SU-DHL-6 (cell line): Measurements from ENCODE around the gene NEK10.
"Not testable (repeated sequence)": the region's sequence is repeated elsewhere in the genome, so short reads cannot be mapped to it uniquely, and the experiment has no call there.

ENCODE experiments used
- H2AFZ ChIP-seq: fragments of 200-600 bp; sonication (generic); 2 replicates; pipeline ENCODE4 v1.6.1; 2014; ENCODE audit warnings: low read depth, mild to moderate bottlenecking, moderate library complexity, mixed read lengths, antibody characterized with exemption, low read length; ENCODE audit not compliant: severe bottlenecking
- H3F3A ChIP-seq: fragments of 200-600 bp; shearing (Covaris generic); 2 replicates; pipeline ENCODE4 v1.6.0; 2016; ENCODE audit warnings: antibody characterized with exemption, mild to moderate bottlenecking; ENCODE audit not compliant: insufficient read depth
- H3K27ac ChIP-seq: fragments of 200-600 bp; sonication (generic); 2 replicates; pipeline ENCODE4 v1.5.1; 2016; ENCODE audit warnings: low read depth, mild to moderate bottlenecking, low read length, moderate library complexity, mixed read lengths
- H3K27me3 ChIP-seq: fragments of 200-600 bp; sonication (generic), shearing (Covaris generic); 2 replicates; pipeline ENCODE4 v1.6.0; 2014; ENCODE audit warnings: mild to moderate bottlenecking, low read length
- H3K36me3 ChIP-seq: fragments of 200-600 bp; sonication (generic); 2 replicates; pipeline ENCODE4 v1.6.1; 2014; ENCODE audit warnings: mild to moderate bottlenecking, low read length, mixed read lengths
- H3K4me2 ChIP-seq: fragments of 300-600, 200-600 bp; shearing (Covaris generic), sonication (generic); 2 replicates; pipeline ENCODE4 v1.6.0; 2014; ENCODE audit warnings: low read length, low read depth, mild to moderate bottlenecking; ENCODE audit not compliant: poor library complexity, severe bottlenecking
- H3K4me3 ChIP-seq: fragments of 200-600 bp; sonication (generic); 2 replicates; pipeline ENCODE4 v1.5.1; 2014; ENCODE audit warnings: antibody characterized with exemption, low read length, mild to moderate bottlenecking, mixed read lengths; ENCODE audit not compliant: insufficient read depth, poor library complexity, severe bottlenecking
- H3K79me2 ChIP-seq: fragments of 200-600 bp; sonication (generic); 2 replicates; pipeline ENCODE4 v1.6.1; 2014; ENCODE audit warnings: mild to moderate bottlenecking, low read length, moderate library complexity; ENCODE audit not compliant: insufficient read depth
- H3K9ac ChIP-seq: fragments of 200-600 bp; sonication (generic); 2 replicates; pipeline ENCODE4 v1.7.0; 2014; ENCODE audit warnings: mild to moderate bottlenecking, low read length
- H3K9me2 ChIP-seq: fragments of 200-600 bp; sonication (generic); replicated peaks from 2 replicates; pipeline ENCODE4 v1.6.1; 2014; ENCODE audit warnings: low read length; ENCODE audit not compliant: insufficient read depth
- H3K9me3 ChIP-seq: fragments of 200-600 bp; sonication (generic); 2 replicates; pipeline ENCODE4 v1.6.1; 2014; ENCODE audit warnings: low read length, mixed read lengths; ENCODE audit not compliant: insufficient read depth
- H4K20me1 ChIP-seq: fragments of 200-600 bp; sonication (generic); 2 replicates; pipeline ENCODE4 v1.6.1; 2014; ENCODE audit warnings: low read depth, mild to moderate bottlenecking, antibody characterized with exemption, low read length, moderate library complexity, mixed read lengths
- EZH2phosphoT487 ChIP-seq: fragments of 200-600 bp; sonication (generic), shearing (Covaris generic); conservative IDR thresholded peaks from 2 replicates; pipeline ENCODE4 v1.6.1; 2018; ENCODE audit warnings: mild to moderate bottlenecking, antibody characterized with exemption, low read length, moderate library complexity, mixed read lengths
- TF ChIP-seq, protein P1 (sequence below): fragments of 200-600 bp; sonication (generic); IDR thresholded peaks from one replicate; pipeline ENCODE4 v1.5.1; 2017; ENCODE audit warnings: antibody characterized with exemption, mild to moderate bottlenecking, low read length, moderate library complexity; ENCODE audit not compliant: insufficient read depth, poor library complexity, severe bottlenecking

NEK10 gene

DNA sequence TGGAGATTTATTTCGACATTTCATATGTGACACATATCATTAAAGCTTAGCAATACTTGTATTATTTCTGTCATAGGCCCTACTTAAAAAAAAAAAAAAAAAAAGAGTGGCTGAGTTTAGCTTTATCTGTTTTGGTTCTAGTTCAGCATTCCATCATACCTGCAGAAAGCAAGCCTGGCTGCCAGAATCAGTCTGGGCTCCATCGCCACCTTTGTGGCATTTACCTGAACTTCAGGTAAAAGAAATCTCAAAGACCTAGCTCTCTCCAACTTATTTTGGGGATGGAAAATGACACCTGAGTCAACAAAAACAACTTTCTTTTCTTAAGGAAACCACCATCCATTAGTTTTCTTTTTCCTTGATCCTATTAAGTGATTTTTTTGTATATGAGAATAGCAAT lies 82.1 kb downstream of the NEK10 start:
- no peak overlapping the region for H3K4me3 ChIP-seq
- H2AFZ ChIP-seq: no peak overlapping the region
- no peaks in the 10 kb centered on the region for H3K79me2 ChIP-seq
- no peak overlapping the region for H3K9ac ChIP-seq
- no peaks in the 10 kb centered on the region for H3K36me3 ChIP-seq
- H3K9me3 ChIP-seq: no peaks in the 10 kb centered on the region
- H3F3A ChIP-seq: no peaks in the 10 kb centered on the region
- no peak overlapping the region for H3K27ac ChIP-seq
- H3K4me2 ChIP-seq: no peak overlapping the region
- H3K9me2 ChIP-seq: no peaks in the 10 kb centered on the region
- no peaks in the 10 kb centered on the region for H3K27me3 ChIP-seq
- TF ChIP-seq, protein P1, sequence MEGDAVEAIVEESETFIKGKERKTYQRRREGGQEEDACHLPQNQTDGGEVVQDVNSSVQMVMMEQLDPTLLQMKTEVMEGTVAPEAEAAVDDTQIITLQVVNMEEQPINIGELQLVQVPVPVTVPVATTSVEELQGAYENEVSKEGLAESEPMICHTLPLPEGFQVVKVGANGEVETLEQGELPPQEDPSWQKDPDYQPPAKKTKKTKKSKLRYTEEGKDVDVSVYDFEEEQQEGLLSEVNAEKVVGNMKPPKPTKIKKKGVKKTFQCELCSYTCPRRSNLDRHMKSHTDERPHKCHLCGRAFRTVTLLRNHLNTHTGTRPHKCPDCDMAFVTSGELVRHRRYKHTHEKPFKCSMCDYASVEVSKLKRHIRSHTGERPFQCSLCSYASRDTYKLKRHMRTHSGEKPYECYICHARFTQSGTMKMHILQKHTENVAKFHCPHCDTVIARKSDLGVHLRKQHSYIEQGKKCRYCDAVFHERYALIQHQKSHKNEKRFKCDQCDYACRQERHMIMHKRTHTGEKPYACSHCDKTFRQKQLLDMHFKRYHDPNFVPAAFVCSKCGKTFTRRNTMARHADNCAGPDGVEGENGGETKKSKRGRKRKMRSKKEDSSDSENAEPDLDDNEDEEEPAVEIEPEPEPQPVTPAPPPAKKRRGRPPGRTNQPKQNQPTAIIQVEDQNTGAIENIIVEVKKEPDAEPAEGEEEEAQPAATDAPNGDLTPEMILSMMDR: no peak
- no peak for TF ChIP-seq EZH2phosphoT487
- H4K20me1 ChIP-seq: no peaks in the 10 kb centered on the region

DNA sequence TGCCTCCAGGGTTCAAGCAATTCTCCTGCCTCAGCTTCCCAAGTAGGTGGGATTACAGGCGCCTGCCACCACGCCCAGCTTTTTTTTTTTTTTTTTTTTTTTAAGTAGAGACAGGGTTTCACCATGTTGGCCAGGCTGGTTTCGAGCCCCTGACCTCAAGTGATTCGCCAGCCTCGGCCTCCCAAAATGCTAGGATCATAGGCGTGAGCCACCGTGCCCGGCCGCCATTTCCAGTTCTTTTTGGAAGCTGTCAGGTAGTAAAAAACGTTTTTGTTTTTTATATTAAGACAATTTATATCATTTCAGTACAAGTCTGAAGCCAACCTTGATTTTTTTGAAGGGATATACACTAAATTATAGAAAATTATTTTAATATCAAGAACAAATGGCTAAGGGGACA lies 82.7 kb downstream of the NEK10 start:
- H3F3A ChIP-seq: not testable (repeated sequence)

DNA sequence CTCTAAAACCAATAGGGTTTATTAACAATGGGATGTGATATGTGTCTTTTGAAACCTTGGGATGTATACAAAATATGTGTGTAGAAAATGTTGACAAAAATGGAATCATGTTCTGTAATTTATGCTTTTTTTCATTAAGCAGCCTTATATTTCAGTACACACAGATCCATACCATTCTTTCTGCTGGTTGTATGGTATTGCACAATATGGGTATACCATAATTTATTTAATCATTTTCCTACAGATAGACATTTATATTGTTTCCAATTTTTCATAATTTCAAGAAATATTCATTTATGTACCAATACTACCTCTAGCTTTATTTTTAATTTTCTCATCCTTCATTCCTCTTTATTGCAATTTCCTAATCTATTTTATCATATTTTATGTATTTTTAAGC lies 83.5 kb downstream of the NEK10 start:
- no peaks in the 10 kb centered on the region for H3K27me3 ChIP-seq
- no peak overlapping the region for H3K4me3 ChIP-seq
- TF ChIP-seq EZH2phosphoT487: no peak
- TF ChIP-seq, protein P1: no peak
- no peak overlapping the region for H2AFZ ChIP-seq
- no peaks in the 10 kb centered on the region for H3F3A ChIP-seq
- no peaks in the 10 kb centered on the region for H3K79me2 ChIP-seq
- no peak overlapping the region for H3K27ac ChIP-seq
- no peaks in the 10 kb centered on the region for H3K36me3 ChIP-seq
- H3K9ac ChIP-seq: no peak overlapping the region
- no peak overlapping the region for H3K4me2 ChIP-seq
- no peaks in the 10 kb centered on the region for H3K9me3 ChIP-seq
- no peaks in the 10 kb centered on the region for H3K9me2 ChIP-seq
- no peaks in the 10 kb centered on the region for H4K20me1 ChIP-seq

More for the DNA sequence above, 82.7 kb downstream of the NEK10 start:
- H4K20me1 ChIP-seq, H2AFZ ChIP-seq, H3K79me2 ChIP-seq, H3K27me3 ChIP-seq, H3K9ac ChIP-seq, H3K9me2 ChIP-seq, H3K27ac ChIP-seq, H3K9me3 ChIP-seq, H3K4me2 ChIP-seq, H3K36me3 ChIP-seq, H3K4me3 ChIP-seq: not testable (repeated sequence)

DNA sequence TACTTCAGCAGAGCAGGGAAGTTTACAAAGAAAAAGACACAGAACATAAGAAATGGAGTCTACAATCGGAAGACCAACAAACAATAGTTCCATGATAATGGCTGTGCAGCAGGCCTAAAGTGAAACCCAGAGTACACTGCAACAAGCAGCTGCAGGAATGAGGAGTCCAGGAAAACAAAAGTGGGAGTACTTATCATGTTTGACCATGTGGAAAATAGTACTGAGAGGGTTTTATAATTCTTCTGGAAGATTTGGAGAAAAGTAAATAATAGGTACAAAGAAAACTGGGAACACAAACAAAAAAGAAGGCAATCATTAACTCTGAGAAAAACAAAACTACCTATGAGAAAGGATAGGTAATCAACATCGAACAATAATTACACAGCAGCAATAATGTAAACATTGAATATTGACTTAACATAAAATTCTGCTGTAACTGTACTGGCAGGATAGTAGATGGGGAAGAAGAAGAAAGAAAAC lies 87.5 kb downstream of the NEK10 start:
- Histone ChIP-seq H3K27me3 (no peaks in the 10 kb centered on the region), H3K9me2 (no peaks in the 10 kb centered on the region), H3K27ac (no peak overlapping the region), H3K9me3 (no peaks in the 10 kb centered on the region), H3K4me2 (no peak overlapping the region), H4K20me1 (no peaks in the 10 kb centered on the region), H3F3A (no peaks in the 10 kb centered on the region), H3K36me3 (no peaks in the 10 kb centered on the region), H2AFZ (no peak overlapping the region), H3K79me2 (no peaks in the 10 kb centered on the region), H3K9ac (no peak overlapping the region), H3K4me3 (no peak overlapping the region)
- TF ChIP-seq EZH2phosphoT487: no peak
- TF ChIP-seq, protein P1: no peak
